Measurements from ENCODE around the gene LINC00237.

LINC00237 gene

GRCh38 chr20:21096321-21097043 lies 9.7 kb downstream of the LINC00237 start:
- no peak for DNase-seq

- no peak for DNase-seq
Observed at GRCh38 chr20:21092806-21093205, 13.4 kb downstream of the LINC00237 start.

GRCh38 chr20:21090721-21091120 lies 15.4 kb downstream of the LINC00237 start:
- DNase-seq = no peak

- no peak for DNase-seq
Observed at GRCh38 chr20:21090111-21090618, 16.0 kb downstream of the LINC00237 start.

- DNase-seq = no peak
Observed at GRCh38 chr20:21089391-21089790, 16.8 kb downstream of the LINC00237 start.

- DNase-seq = no peak
Observed at GRCh38 chr20:21087862-21088540, 18.2 kb downstream of the LINC00237 start.

GRCh38 chr20:21083825-21084325 lies 22.3 kb downstream of the LINC00237 start:
- DNase-seq = no peak

- DNase-seq = no peak
Observed at GRCh38 chr20:21082584-21082983, 23.6 kb downstream of the LINC00237 start.

- no peak for DNase-seq
Observed at GRCh38 chr20:21077809-21078345, 28.3 kb downstream of the LINC00237 start.

- DNase-seq = no peak
Observed at GRCh38 chr20:21076073-21076472, 30.1 kb downstream of the LINC00237 start.

GRCh38 chr20:21075471-21075870 lies 30.7 kb downstream of the LINC00237 start:
- no peak for DNase-seq

- DNase-seq = no peak
Observed at GRCh38 chr20:21074605-21075336, 31.4 kb downstream of the LINC00237 start.

- DNase-seq = no peak
Observed at GRCh38 chr20:21067255-21067654, 38.9 kb downstream of the LINC00237 start.

GRCh38 chr20:21064924-21065323 lies 41.2 kb downstream of the LINC00237 start:
- no peak for DNase-seq

- DNase-seq = no peak
Observed at GRCh38 chr20:21063276-21063675, 42.9 kb downstream of the LINC00237 start.

GRCh38 chr20:21053002-21053762 lies 53.0 kb downstream of the LINC00237 start:
- DNase-seq = no peak

GRCh38 chr20:21052686-21053001 lies 53.5 kb downstream of the LINC00237 start:
- no peak for DNase-seq

GRCh38 chr20:21052241-21052640 lies 53.9 kb downstream of the LINC00237 start:
- no peak for DNase-seq

- no peak for DNase-seq
Observed at GRCh38 chr20:21050710-21051109, 55.4 kb downstream of the LINC00237 start.

- DNase-seq = no peak
Observed at GRCh38 chr20:21049305-21049828, 56.8 kb downstream of the LINC00237 start.

- peak; percentile 46 for DNase-seq
Observed at GRCh38 chr20:21048841-21049273, 57.3 kb downstream of the LINC00237 start.

- no peak for DNase-seq
Observed at GRCh38 chr20:21047981-21048380, 58.2 kb downstream of the LINC00237 start.

Data from T-helper 9 cell (primary cell).